ENCODE measurements around the gene PARP6.

Gene PARP6

GRCh38 chr15:72272213-72272996 lies at the start of gene PARP6:
TSS of gene PARP6 (minus strand) at chr15:72272554. CDS start at chr15:72267477, 5,077 bp downstream.
- peak; percentile 94 for DNase-seq

GRCh38 chr15:72319985-72320671 lies 47.8 kb upstream of the PARP6 start, which contains the start of gene CELF6:
TSS of gene CELF6 (minus strand) at chr15:72320157. CDS start at chr15:72319874, 283 bp downstream.
- peak; percentile 96 for DNase-seq

GRCh38 chr15:72319360-72319984 lies 47.1 kb upstream of the PARP6 start:
- peak; percentile 83 for DNase-seq

GRCh38 chr15:72318408-72318942 lies 46.1 kb upstream of the PARP6 start:
- DNase-seq, result no peak

GRCh38 chr15:72315706-72316370 lies 43.5 kb upstream of the PARP6 start:
- DNase-seq, result peak; percentile 13

- no peak for DNase-seq
Observed at GRCh38 chr15:72313881-72314280, 41.5 kb upstream of the PARP6 start.

GRCh38 chr15:72313448-72313840 lies 41.1 kb upstream of the PARP6 start:
- DNase-seq, result no peak

- peak; percentile 55 for DNase-seq
Observed at GRCh38 chr15:72312605-72313447, 40.5 kb upstream of the PARP6 start.

- no peak for DNase-seq
Observed at GRCh38 chr15:72307026-72307425, 34.7 kb upstream of the PARP6 start.

- DNase-seq, result peak; percentile 38
Observed at GRCh38 chr15:72306211-72306785, 33.9 kb upstream of the PARP6 start.

- no peak for DNase-seq
Observed at GRCh38 chr15:72304596-72304995, 32.2 kb upstream of the PARP6 start.

- no peak for DNase-seq
Observed at GRCh38 chr15:72302955-72303354, 30.6 kb upstream of the PARP6 start.

- no peak for DNase-seq
Observed at GRCh38 chr15:72289597-72290325, 17.4 kb upstream of the PARP6 start.

- no peak for DNase-seq
Observed at GRCh38 chr15:72288796-72289596, 16.6 kb upstream of the PARP6 start.

GRCh38 chr15:72285927-72286516 lies 13.7 kb upstream of the PARP6 start:
- no peak for DNase-seq

GRCh38 chr15:72285402-72285801 lies 13.0 kb upstream of the PARP6 start:
- no peak for DNase-seq

- no peak for DNase-seq
Observed at GRCh38 chr15:72284781-72285180, 12.4 kb upstream of the PARP6 start.

- no peak for DNase-seq
Observed at GRCh38 chr15:72281713-72282112, 9.4 kb upstream of the PARP6 start.

- no peak for DNase-seq
Observed at GRCh38 chr15:72280751-72281150, 8.4 kb upstream of the PARP6 start.
